Ovary (tissue), 3 donors: Measurements from ENCODE around the gene PRDM8.

ENCODE experiments used
- CTCF ChIP-seq, 3 donors: fragments of 450-650 bp in 2 of 3; fragments of 200-600 bp in 1 of 3; IDR thresholded peaks; one replicate each; pipeline versions ENCODE4 v1.5.1 to v1.8.0; 2016 to 2022; ENCODE audit warnings: antibody characterized with exemption in 3 of 3, mild to moderate bottlenecking in 1 of 3
- EP300 ChIP-seq: sonication (generic); formaldehyde crosslinking; IDR thresholded peaks from one replicate; pipeline ENCODE4 v1.6.1; 2017; ENCODE audit warnings: antibody characterized with exemption
- POLR2A ChIP-seq: fragments of 450-650 bp; IDR thresholded peaks from one replicate; pipeline ENCODE4 v1.6.1; 2017; ENCODE audit warnings: antibody characterized with exemption, mild to moderate bottlenecking, moderate library complexity
- donor health status: DM: no; HTN: no; CAD: no.

GRCh38 chr4:80154545-80154933 is 42.8 kb upstream of the PRDM8 start:
- TF ChIP-seq EP300 (no peak), CTCF (IDR thresholded peaks at IDR 0.05) (no peak), POLR2A (no peak)
